GM21529 (cell line): Measurements from ENCODE around the gene GPR148.

Source experiments
- ATAC-seq: cut with Tn5 transposase; IDR thresholded peaks from one replicate; pipeline ENCODE4 v1.9.1; 2021; ENCODE audit not compliant: unreplicated experiment

GPR148 gene

DNA sequence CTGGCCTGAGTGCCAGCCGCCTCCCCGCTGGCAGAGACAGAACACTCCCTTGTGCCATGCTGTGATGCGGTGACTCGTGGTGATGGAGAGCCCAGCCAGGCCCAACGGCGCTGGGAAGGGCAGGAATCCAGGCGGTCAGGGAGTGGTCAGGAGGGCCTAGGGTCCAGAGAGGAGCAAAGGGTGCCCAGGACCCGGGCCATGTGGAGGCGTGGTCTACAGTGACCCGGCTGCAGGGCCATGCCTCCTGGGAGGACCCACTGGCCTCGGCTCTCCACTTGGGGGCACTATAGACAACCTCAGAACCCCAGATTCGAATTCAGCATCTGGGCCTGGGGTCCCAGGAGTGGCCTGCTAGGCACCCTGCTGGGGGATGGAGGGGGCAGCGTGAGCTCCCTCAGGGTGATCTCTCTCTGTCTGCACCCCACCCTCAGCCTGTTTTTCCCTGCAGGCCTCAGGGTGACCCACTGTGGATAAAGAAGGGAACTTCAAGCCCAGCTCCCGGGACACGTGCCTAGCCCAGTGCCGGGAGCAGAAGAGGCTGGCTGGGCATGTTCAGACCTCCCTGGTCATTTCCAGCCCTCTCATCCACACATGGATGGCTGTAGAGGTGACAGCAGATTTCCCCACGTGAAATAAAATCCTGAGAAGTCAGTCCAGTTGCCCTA lies 39.5 kb downstream of the GPR148 start:
- ATAC-seq, result no peak

DNA sequence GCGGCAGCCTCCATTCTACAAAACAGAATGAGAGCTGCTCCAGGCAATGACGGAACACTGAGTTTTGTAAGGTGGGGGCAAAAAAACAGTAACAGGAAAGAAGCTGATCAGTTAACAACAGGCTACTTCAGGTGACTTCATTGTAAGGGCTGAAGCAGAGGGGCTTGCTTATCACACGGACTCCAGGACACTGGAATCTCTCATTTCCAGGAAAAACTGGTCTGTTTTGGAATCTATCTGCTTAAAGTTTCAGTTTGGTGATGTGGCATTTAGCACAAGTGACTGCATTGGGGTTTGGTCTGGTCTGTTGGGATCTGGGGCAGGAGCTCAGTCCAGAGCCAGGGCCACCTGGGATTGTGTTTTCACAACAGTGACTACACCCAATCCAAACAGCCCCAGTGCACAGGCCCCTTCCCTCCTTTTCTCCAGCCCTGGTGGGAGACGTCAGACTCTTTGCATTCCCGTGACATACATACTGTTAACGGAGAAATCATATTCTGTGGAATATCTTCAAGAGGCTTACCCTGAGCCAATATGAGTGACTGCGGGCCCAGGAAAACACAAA lies 40.6 kb downstream of the GPR148 start:
- no peak for ATAC-seq

DNA sequence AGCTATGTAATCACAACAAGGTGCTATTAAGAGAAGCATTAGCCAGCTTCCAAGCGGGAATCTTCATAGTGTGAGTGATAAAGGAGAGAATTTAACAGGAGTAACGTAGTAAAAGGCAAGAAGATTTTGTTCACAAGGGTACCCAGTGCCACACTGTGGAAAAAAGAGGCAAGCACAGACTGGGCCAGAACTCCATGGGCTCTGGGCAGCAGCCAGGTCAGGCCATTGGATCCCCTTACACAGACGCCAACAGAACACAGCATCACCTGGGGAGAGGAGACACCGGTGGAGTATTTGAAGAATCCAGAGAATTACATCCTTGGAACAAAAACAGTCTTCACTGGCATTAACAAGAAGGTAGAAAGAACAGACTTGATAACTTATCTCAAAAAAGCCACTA lies 47.7 kb downstream of the GPR148 start:
- no peak for ATAC-seq

DNA sequence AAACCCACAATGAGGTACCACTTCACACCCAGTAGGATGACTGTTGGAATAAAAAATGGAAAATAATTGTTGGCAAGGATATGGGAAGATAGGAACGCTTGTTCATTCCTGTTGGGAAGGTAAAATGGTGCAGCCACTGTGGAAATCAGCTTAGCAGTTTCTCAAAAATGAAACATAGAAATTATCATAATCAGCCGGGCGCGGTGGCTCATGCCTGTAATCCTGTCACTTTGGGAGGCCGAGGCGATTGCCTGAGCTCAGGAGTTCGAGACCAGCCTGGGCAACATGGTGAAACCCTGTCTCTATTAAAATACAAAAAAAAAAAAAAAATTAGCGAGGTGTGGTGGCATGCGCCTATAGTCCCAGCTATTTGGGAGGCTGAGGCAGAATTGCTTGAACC lies 49.9 kb downstream of the GPR148 start:
- ATAC-seq, result no peak
